K562 (cell line): ENCODE data around the gene PHPT1. TPM values are rescaled to one million over a fixed set of nuclear protein-coding genes. Genes with fewer than 3 reads are reported as not detected.
A peak's percentile ranks its signal among the peaks of the same experiment; 100 is the strongest.

Source experiments
- CHCHD3 ChIP-seq: fragments of 250-450 bp; sonication (Bioruptor Pico); IDR thresholded peaks from 2 replicates; pipeline ENCODE4 v2.1.2; 2022; ENCODE audit warnings: mild to moderate bottlenecking
- ETS2 ChIP-seq: IDR thresholded peaks from 2 replicates; pipeline ENCODE4 v1.6.1; 2016; ENCODE audit warnings: borderline replicate concordance, missing genetic modification characterization, mild to moderate bottlenecking, moderate library complexity, missing compliant biosample characterization; ENCODE audit not compliant: poor library complexity, severe bottlenecking
- FOXK1 ChIP-seq: sonication (generic); formaldehyde crosslinking; IDR thresholded peaks from 2 replicates; pipeline ENCODE4 v1.8.0; 2022; ENCODE audit warnings: missing genetic modification reagents, mild to moderate bottlenecking, borderline replicate concordance
- HDAC8 ChIP-seq: fragments of 450-650 bp; IDR thresholded peaks from 2 replicates; pipeline ENCODE4 v1.6.1; 2016; ENCODE audit warnings: mild to moderate bottlenecking, missing genetic modification characterization, moderate library complexity, missing compliant biosample characterization
- HIVEP1 ChIP-seq: fragments of 250-450 bp; sonication (Bioruptor Pico); IDR thresholded peaks from 2 replicates; pipeline ENCODE4 v1.4.0; 2020; ENCODE audit warnings: mild to moderate bottlenecking
- POLR2AphosphoS2 ChIP-seq: IDR thresholded peaks from 2 replicates; pipeline ENCODE4 v1.6.1; 2012; ENCODE audit warnings: low read length, improper control_type of control experiment
- SMAD4 ChIP-seq: fragments of 250-450 bp; sonication (Bioruptor Pico); conservative IDR thresholded peaks from 2 replicates; pipeline ENCODE4 v1.8.0; 2021; ENCODE audit warnings: inconsistent platforms, mild to moderate bottlenecking, moderate library complexity
- TAF1 ChIP-seq: IDR thresholded peaks from 2 replicates; pipeline ENCODE4 v1.6.1; 2011; ENCODE audit warnings: mild to moderate bottlenecking, low read length, moderate library complexity; ENCODE audit not compliant: insufficient read depth, control insufficient read depth, severe bottlenecking; ENCODE audit errors: extremely low read depth
- TCF3 ChIP-seq: sonication (generic); formaldehyde crosslinking; IDR thresholded peaks from 2 replicates; pipeline ENCODE4 v1.4.0; 2020; ENCODE audit warnings: mild to moderate bottlenecking, missing genetic modification reagents
- ZNF175 ChIP-seq: fragments of 200-800 bp; sonication (Bioruptor generic); IDR thresholded peaks from 2 replicates; pipeline ENCODE4 v1.6.1; 2016; ENCODE audit warnings: low read depth, mild to moderate bottlenecking, missing genetic modification characterization, missing compliant biosample characterization
- ZNF431 ChIP-seq: sonication (generic); formaldehyde crosslinking; IDR thresholded peaks from 2 replicates; pipeline ENCODE4 v1.8.0; 2022; ENCODE audit warnings: mild to moderate bottlenecking, missing genetic modification reagents
- polyA plus RNA-seq, 8 experiments: library from polyadenylated mRNA; depleted of rRNA in 4 of 8; stranded (reverse) in 5 of 8; unstranded in 3 of 8; fragments of >200 nt; fragmentation: Nextera tagmentation in 2 of 8; fragmentation: Illumina TruSeq in 1 of 8; extraction: Ambion mirVana in 2 of 8; extraction: Trizol in 1 of 8; gene quantifications; 2 replicates each; pipeline versions ENCODE4 v1.2.1 to v1.2.3, GENCODE V29; 2011 to 2014; ENCODE audit warnings: inconsistent platforms in 1 of 8, missing spikeins in 1 of 8
- total RNA-seq, 7 experiments: library from RNA; depleted of rRNA in 6 of 7; stranded (reverse); fragments of >200 nt in 6 of 7; fragmentation: Illumina TruSeq in 2 of 7; extraction: Trizol in 2 of 7; gene quantifications; 2 replicates each; pipeline versions ENCODE4 v1.2.1 to v1.2.3, GENCODE V29; 2011 to 2021; ENCODE audit warnings: low replicate concordance in 1 of 7
- TF ChIP-seq, protein P1 (sequence below): sonication (generic); formaldehyde crosslinking; IDR thresholded peaks from 2 replicates; pipeline ENCODE4 v1.8.0; 2022; ENCODE audit warnings: missing genetic modification reagents, mild to moderate bottlenecking, borderline replicate concordance
- TF ChIP-seq, protein P2 (sequence below): IDR thresholded peaks from 2 replicates; pipeline ENCODE4 v1.6.1; 2016; ENCODE audit warnings: missing genetic modification characterization, missing compliant biosample characterization
- TF ChIP-seq, protein P3 (sequence below): sonication (generic); formaldehyde crosslinking; IDR thresholded peaks from 2 replicates; pipeline ENCODE4 v1.8.0; 2023; ENCODE audit warnings: mild to moderate bottlenecking, missing genetic modification reagents
- TF ChIP-seq, protein P4 (sequence below): sonication (generic); formaldehyde crosslinking; IDR thresholded peaks from 2 replicates; pipeline ENCODE4 v1.8.0; 2022; ENCODE audit warnings: mild to moderate bottlenecking, missing genetic modification reagents, borderline replicate concordance

Gene PHPT1
- total and polyA plus RNA-seq, 9 of the 15 experiments (the other 6 are each of a cell fraction or from before 2014, with no cell fraction given), result 20.9 to 166 (median 129) TPM

DNA sequence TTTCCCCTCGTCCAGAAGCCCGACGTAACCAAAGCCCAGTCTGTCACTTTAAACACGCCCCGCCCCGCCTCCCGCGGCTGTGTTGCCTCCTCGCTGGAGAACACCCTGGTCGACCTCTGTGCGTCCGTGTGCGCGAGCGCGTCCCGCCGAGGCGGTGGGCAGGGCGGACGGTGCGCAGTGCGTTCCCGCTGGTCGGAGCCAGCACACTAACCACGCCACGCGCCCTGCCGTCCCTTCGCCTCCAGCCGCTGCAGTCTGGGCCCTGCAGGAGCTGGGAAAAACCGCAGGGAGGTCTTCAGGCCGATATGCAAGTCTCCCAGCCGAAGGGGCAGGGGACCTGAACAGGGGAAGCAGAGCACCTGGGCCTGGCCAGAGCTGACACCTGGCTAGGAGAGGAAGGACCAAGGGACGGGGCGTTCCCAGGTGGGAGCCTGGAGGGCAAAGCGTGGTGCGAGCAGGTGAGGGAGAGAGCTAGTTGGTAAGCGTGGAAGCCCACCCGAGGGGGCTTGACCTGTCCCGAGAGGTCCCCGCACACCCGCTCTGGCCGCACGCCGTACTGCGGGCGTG, 1.3 kb upstream of the PHPT1 start (continued):
- TF ChIP-seq, protein P1, sequence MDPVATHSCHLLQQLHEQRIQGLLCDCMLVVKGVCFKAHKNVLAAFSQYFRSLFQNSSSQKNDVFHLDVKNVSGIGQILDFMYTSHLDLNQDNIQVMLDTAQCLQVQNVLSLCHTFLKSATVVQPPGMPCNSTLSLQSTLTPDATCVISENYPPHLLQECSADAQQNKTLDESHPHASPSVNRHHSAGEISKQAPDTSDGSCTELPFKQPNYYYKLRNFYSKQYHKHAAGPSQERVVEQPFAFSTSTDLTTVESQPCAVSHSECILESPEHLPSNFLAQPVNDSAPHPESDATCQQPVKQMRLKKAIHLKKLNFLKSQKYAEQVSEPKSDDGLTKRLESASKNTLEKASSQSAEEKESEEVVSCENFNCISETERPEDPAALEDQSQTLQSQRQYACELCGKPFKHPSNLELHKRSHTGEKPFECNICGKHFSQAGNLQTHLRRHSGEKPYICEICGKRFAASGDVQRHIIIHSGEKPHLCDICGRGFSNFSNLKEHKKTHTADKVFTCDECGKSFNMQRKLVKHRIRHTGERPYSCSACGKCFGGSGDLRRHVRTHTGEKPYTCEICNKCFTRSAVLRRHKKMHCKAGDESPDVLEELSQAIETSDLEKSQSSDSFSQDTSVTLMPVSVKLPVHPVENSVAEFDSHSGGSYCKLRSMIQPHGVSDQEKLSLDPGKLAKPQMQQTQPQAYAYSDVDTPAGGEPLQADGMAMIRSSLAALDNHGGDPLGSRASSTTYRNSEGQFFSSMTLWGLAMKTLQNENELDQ, result 0 out of 2 replicates have a peak, but pooled peaks have one; percentile 32
- TF ChIP-seq CHCHD3 (CRISPR knock-in tag) (no peak; the same call in 1 of the 2 replicates), ETS2 (no peak), TAF1 (peak; percentile 30), HIVEP1 (0 out of 2 replicates have a peak, but pooled peaks have one; percentile 43), ZNF175 (CRISPR knock-in tag) (no peak), HDAC8 (0 out of 2 replicates have a peak, but pooled peaks have one; percentile 41), SMAD4 (CRISPR knock-in tag) (peak; percentile 56; the same call in 1 of the 2 replicates), ZNF431 (CRISPR knock-in tag) (no peak), TCF3 (CRISPR knock-in tag) (0 out of 2 replicates have a peak, but pooled peaks have one; percentile 5), FOXK1 (peak; percentile 61; the same call in 1 of the 2 replicates), POLR2AphosphoS2 (peak; percentile 59; the same call in 1 of the 2 replicates)
- TF ChIP-seq, protein P2, sequence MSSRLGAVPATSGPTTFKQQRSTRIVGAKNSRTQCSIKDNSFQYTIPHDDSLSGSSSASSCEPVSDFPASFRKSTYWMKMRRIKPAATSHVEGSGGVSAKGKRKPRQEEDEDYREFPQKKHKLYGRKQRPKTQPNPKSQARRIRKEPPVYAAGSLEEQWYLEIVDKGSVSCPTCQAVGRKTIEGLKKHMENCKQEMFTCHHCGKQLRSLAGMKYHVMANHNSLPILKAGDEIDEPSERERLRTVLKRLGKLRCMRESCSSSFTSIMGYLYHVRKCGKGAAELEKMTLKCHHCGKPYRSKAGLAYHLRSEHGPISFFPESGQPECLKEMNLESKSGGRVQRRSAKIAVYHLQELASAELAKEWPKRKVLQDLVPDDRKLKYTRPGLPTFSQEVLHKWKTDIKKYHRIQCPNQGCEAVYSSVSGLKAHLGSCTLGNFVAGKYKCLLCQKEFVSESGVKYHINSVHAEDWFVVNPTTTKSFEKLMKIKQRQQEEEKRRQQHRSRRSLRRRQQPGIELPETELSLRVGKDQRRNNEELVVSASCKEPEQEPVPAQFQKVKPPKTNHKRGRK (tag), result no peak
- TF ChIP-seq, protein P3, sequence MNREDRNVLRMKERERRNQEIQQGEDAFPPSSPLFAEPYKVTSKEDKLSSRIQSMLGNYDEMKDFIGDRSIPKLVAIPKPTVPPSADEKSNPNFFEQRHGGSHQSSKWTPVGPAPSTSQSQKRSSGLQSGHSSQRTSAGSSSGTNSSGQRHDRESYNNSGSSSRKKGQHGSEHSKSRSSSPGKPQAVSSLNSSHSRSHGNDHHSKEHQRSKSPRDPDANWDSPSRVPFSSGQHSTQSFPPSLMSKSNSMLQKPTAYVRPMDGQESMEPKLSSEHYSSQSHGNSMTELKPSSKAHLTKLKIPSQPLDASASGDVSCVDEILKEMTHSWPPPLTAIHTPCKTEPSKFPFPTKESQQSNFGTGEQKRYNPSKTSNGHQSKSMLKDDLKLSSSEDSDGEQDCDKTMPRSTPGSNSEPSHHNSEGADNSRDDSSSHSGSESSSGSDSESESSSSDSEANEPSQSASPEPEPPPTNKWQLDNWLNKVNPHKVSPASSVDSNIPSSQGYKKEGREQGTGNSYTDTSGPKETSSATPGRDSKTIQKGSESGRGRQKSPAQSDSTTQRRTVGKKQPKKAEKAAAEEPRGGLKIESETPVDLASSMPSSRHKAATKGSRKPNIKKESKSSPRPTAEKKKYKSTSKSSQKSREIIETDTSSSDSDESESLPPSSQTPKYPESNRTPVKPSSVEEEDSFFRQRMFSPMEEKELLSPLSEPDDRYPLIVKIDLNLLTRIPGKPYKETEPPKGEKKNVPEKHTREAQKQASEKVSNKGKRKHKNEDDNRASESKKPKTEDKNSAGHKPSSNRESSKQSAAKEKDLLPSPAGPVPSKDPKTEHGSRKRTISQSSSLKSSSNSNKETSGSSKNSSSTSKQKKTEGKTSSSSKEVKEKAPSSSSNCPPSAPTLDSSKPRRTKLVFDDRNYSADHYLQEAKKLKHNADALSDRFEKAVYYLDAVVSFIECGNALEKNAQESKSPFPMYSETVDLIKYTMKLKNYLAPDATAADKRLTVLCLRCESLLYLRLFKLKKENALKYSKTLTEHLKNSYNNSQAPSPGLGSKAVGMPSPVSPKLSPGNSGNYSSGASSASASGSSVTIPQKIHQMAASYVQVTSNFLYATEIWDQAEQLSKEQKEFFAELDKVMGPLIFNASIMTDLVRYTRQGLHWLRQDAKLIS (CRISPR knock-in tag), result no peak; the same call in 1 of the 2 replicates
- TF ChIP-seq, protein P4, sequence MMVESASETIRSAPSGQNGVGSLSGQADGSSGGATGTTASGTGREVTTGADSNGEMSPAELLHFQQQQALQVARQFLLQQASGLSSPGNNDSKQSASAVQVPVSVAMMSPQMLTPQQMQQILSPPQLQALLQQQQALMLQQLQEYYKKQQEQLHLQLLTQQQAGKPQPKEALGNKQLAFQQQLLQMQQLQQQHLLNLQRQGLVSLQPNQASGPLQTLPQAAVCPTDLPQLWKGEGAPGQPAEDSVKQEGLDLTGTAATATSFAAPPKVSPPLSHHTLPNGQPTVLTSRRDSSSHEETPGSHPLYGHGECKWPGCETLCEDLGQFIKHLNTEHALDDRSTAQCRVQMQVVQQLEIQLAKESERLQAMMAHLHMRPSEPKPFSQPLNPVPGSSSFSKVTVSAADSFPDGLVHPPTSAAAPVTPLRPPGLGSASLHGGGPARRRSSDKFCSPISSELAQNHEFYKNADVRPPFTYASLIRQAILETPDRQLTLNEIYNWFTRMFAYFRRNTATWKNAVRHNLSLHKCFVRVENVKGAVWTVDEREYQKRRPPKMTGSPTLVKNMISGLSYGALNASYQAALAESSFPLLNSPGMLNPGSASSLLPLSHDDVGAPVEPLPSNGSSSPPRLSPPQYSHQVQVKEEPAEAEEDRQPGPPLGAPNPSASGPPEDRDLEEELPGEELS, result peak; percentile 76; the same call in 1 of the 2 replicates
